DMS153 (cell line): Measurements from ENCODE around the gene DNAAF6.
"Not testable (repeated sequence)": the region's sequence is repeated elsewhere in the genome, so short reads cannot be mapped to it uniquely, and the experiment has no call there.

ENCODE experiments used
- DNase-seq: peaks from one replicate; lab custom pipeline; 2025; lab: John Stamatoyannopoulos, UW

The DNAAF6 gene

DNA sequence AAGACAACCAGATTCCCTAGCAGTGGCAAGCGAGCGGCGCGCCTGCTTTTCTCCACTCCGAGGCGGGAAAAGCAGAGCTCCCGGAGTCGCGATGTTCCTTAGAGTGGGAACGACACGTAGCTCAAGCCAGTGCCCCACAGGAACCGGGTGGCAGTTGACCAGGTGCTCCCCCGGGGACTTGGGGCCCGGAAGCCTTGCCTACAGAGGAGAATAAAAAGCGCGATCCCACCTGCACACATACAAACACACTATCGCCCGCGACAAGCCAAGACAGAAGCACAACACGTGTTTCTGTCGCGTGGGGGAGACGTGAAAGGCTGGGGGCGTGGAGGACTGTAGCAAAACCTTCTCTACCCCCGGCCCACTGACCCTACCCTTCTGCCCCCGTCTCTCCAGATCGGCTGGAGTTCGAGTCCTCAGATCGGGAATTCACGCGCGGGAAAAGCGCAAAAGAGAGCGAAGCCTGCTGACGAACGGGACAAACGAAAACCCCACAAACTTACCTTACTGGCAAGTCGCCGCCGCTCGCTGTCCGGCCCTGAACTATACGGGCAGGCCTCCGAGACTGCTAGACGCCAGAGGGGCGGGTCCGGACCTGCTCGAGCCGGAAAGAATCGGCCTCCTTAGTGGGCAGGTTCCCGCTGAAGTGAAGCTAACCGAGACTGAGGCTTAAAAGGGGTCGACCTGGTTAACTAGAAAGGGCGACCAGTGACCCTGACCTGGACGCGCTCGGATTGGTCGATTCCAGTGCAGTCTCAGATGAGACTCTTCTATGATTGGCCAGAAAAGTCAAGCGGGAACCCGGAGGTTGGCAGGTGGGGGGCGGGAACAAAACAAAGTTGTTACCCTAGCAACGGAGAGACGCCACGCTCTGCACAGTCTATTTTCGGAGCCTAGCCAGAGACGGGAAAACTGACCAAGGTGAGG is at the start of gene DNAAF6, which contains the start of gene NUP62CL:
TSS of gene DNAAF6 (plus strand) at position 842 of the 927 bp plus-strand sequence. CDS start 6,265 bp downstream, outside the sequence.
TSS of gene NUP62CL (minus strand) at position 664 of the 927 bp plus-strand sequence. CDS start 31,287 bp downstream, outside the sequence.
- DNase-seq: peak; percentile 75

DNA sequence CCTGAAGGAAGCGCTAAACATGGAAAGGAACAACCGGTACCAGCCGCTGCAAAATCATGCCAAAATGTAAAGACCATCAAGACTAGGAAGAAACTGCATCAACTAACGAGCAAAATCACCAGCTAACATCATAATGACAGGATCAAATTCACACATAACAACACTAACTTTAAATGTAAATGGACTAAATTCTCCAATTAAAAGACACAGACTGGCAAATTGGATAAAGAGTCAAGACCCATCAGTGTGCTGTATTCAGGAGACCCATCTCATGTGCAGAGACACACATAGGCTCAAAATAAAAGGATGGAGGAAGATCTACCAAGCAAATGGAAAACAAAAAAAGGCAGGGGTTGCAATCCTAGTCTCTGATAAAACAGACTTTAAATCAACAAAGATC is 48.8 kb upstream of the DNAAF6 start:
- DNase-seq: not testable (repeated sequence)

DNA sequence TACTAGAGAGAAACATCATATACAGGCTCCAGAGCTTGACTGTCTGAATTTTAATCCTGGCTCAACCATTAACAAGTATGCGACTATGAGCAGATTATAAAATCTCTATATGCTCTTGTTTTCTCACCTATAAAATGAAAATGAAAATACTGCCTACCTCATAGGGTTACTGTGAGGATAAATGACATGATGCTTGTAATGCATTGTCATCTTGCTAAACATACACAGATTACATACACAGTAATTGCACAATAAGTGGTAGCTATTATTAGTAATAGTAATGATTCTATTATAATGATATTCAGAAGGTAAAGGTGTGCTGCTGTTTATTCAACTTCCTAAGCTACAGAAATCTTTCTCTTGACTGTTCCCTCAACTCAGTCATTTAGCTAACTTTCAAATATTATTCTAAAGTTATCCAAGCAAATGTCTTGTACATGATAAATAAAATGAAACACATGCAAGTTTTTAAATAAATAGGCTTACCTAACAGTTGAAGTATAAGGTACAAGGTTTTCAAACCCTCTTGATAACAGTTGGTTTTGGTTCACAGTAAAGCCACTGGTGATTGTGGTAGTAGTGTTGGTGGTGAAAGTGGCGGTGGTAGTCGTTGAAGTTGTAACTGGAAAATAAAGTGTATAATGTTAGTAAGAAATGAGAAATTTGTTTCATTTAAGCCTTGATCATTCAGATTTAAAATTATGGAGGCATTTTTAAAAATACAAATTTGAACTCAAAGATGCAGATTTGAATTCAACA is 39.1 kb upstream of the DNAAF6 start:
- DNase-seq: no peak

GRCh38 chrX:107168257-107168656 is 38.2 kb upstream of the DNAAF6 start:
- no peak for DNase-seq

- no peak for DNase-seq
Measured at GRCh38 chrX:107168712-107169111, 37.7 kb upstream of the DNAAF6 start.

GRCh38 chrX:107171369-107172102 is 34.9 kb upstream of the DNAAF6 start:
- no peak for DNase-seq

DNA sequence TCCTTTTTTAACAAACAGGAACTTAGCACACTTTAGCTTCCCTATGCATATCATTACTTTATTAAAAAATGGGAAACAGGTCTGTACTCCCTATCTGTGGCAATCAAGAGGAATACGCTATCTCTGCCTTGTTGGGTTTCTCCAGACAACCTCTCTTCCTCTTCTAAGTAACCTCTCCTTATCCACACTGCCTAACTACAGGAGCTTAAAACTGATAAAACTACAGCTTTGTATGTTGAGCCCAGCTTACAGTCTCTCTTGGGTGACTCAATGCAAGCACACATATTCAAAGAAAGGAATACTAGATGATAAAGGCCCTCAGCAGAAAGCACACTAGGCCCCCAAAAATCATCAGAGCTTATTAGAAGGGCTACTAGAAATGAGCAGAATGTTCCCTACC is 9.1 kb upstream of the DNAAF6 start:
- no peak for DNase-seq

GRCh38 chrX:107198074-107198473 is 8.3 kb upstream of the DNAAF6 start:
- not testable (repeated sequence) for DNase-seq

GRCh38 chrX:107199491-107199890 is 6.9 kb upstream of the DNAAF6 start:
- no peak for DNase-seq

DNA sequence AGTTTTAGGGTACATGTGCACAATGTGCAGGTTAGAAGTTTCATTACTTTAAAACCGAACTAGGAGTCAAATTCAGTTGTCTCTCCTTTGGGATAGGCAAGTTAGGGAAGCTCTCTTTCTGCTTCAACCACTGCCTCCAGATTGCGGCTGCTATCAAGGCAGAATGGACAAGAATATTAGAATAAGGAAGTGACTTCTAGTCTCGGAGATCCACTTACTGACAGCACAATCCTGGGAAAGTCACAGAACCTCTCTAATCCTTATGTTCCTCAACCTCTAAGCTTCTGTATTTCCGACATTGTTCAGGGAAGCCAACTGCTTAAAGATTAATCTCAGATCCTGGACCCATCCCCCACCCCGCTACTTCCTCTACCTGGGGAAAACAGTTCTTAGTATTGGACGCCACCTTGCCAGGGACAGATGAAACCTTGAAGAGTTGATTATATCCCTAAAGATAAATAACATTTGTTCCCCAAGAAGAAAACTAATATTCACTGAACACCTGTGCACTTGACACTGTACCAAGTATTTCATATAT is 2.3 kb upstream of the DNAAF6 start:
- no peak for DNase-seq

GRCh38 chrX:107206697-107207065 is 270 bp downstream of the DNAAF6 start:
- no peak for DNase-seq

GRCh38 chrX:107207089-107207488 is 678 bp downstream of the DNAAF6 start:
- no peak for DNase-seq

- no peak for DNase-seq
Measured at GRCh38 chrX:107207943-107208342, 1.5 kb downstream of the DNAAF6 start.

DNA sequence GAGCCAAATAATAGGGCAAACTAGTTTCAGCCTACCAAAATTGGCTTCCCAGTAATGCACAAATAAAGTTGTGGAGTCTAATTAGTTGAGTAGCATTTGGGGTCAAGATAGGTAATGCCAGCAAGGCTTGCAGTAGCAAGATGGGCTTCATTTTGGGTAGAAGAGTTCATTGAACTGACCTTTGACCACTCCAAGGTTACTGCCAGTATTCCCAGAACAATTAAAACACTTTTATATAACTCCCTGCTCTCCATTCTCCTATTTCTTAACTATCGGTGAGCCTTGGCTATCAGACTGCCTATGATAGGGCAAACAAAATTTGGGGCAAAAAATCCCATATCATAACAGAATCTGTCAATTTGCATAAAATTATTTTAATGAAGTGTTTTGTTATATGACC is 7.1 kb downstream of the DNAAF6 start:
- DNase-seq: no peak

DNA sequence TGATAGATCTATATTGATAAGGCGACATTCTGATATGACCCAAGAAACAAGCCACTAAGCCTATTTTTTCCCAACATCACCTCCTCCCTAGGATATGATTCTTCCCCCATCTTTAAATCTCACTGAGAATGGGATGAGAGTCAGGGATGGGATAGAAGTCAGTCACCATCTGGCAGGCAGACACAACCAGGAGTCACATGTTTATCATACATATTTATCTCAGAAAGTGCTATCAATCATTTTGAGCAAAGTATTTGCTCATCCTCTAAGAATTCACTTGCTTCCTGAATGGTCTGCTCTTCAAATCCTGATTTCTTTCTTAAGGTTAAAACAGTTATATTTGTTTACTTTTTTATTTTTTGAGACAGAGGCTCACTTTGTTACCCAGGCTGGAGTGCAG is 20.3 kb downstream of the DNAAF6 start:
- no peak for DNase-seq

DNA sequence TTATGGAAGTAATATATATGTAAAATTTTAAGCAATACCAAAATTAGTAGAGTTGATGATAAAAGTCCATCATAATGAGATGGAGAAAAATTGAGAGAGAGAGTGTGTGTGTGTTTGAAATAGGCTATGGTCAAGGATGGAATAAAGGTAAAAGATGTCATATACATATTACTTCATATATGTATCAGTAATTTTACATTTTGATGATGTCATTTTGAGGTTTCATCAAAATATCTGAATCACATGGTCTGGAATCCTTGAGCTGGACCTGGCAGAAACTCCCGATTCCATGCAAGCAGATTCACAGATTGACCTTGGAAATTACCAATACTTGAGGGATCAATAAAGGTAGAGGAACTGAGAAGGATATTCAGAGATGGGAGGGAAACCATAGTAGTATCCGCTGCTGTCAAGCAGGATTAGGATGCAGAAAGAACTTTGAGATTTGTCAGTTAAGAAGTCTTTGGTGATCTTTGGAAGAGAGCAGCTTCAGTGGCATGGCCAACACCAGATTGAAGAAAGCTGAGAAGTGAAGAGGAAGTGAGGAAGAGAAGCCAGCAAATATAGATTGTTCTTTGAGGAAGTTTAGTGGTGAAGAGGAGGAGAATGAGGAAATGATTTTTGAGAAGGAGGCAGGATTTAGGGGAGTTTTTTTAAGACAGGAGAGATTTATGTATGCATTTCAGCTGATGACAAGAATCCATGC is 21.5 kb downstream of the DNAAF6 start:
- DNase-seq: no peak

DNA sequence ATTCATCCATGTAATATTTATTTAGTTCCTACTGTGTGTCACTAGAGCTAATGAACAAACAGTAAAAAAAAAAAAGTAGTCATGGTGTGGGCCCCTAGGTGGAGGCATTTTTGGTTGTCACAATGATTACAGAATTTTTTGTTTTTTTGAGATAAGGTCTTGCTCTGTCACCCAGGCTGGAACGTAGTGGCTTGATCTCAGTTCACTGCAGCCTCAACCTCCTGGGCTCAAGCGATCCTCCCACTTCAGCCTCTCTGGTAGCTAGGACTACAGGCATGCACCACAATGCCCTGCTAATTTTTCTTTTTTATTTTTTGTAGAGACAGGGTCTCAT is 22.0 kb downstream of the DNAAF6 start:
- no peak for DNase-seq

DNA sequence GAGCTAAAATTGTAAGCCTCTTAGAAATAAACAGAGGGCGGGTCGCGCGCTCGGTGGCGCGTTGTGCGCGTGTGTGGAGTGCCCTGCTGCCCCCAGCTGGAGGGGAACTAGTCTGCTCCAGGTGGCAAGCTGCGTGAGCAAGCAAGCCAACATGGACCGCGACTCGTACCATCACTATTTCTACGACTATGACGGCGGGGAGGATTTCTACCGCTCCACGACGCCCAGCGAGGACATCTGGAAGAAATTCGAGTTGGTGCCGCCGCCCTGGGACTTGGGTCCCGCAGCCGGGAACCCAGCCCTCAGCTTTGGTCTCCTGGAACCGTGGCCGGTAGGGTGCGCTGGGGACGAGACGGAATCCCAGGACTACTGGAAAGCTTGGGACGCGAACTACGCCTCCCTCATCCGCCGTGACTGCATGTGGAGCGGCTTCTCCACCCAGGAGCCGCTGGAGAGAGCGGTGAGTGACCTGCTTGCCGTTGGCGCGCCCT is 66.1 kb downstream of the DNAAF6 start:
- no peak for DNase-seq

GRCh38 chrX:107273795-107274194 is 67.4 kb downstream of the DNAAF6 start:
- DNase-seq: no peak

DNA sequence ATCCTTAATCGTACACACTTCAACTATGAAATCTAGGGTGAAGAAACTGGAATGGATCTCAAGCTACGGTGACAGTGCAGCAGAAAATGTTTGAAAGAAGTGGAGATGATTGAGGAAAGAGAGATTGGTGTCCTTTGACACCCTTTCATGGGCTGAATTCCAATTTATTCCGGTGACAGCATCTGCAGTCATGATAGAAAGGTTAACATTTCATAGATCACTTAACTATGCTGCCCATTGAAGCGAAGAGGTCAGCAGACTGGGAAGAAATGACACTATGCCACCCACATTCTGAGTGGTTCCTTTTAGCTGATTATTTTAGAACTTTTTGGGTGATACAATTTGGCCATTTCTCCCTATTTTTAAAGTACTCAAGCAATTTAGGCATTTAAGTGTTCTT is 82.3 kb downstream of the DNAAF6 start:
- no peak for DNase-seq

DNA sequence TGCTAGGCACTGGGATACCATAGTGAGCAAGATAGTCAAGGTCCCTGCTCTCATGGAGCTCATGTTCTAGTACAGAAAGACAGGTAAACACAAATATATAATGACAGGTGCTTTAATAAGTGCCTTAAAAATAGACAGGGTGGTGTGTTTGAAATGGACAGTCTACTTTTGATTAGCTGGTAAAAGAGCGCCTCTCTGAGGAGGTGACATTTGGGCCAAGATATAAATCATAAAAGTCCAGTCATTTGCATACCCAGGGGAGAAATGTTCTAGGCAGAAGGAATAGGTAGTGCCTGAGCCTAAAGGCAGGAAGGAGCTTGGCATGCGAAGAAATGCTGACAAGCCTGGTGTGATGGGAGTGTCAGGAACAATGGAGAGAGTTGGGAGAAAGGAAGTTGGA is 83.6 kb downstream of the DNAAF6 start:
- DNase-seq: no peak
